Left ventricle myocardium inferior (tissue), 1 donor: ENCODE data around the gene SORCS3. TPM values are rescaled to one million over a fixed set of nuclear protein-coding genes. Genes with fewer than 3 reads are reported as not detected.

ENCODE experiments used
- DNase-seq: peaks from one replicate; pipeline ENCODE4 v3.0.0-alpha.2; 2020
- H3K27ac ChIP-seq: fragments of 200-600 bp; replicated peaks from 2 replicates; pipeline ENCODE4 v1.8.0; 2021
- H3K27me3 ChIP-seq: fragments of 200-600 bp; 2 replicates; pipeline ENCODE4 v1.8.0; 2021; ENCODE audit warnings: low read depth
- H3K36me3 ChIP-seq: fragments of 200-600 bp; 2 replicates; pipeline ENCODE4 v1.8.0; 2021
- H3K4me1 ChIP-seq: fragments of 200-600 bp; 2 replicates; pipeline ENCODE4 v1.8.0; 2021
- H3K4me3 ChIP-seq: fragments of 200-600 bp; 2 replicates; pipeline ENCODE4 v1.8.0; 2021; ENCODE audit warnings: mild to moderate bottlenecking, moderate library complexity
- H3K9me3 ChIP-seq: fragments of 200-600 bp; replicated peaks from 2 replicates; pipeline ENCODE4 v1.8.0; 2021
- intact Hi-C: fragments of 100-400 bp; cut with micrococcal nuclease; formaldehyde crosslinking; loops from one replicate; pipeline ENCODE4 v1.11.0; 2022
- total RNA-seq: library from RNA; stranded (reverse); fragmentation: NEBNext Ultra II Directional; extraction: Animal tissue kit (Norgen Biotek cat#: 25700); gene quantifications from one replicate; pipeline ENCODE4 v1.2.1, GENCODE V29; 2021
- TF ChIP-seq, protein P1 (sequence below): fragments of 200-600 bp; IDR thresholded peaks from 2 replicates; pipeline ENCODE4 v1.8.0; 2021; ENCODE audit warnings: antibody characterized with exemption, mild to moderate bottlenecking, borderline replicate concordance
- donor health status: DM: no; HTN: yes; CAD: no; lungs with severe emphysema.

Gene SORCS3
- total RNA-seq, 1 donor from 2014 or later = 0.03 TPM

DNA sequence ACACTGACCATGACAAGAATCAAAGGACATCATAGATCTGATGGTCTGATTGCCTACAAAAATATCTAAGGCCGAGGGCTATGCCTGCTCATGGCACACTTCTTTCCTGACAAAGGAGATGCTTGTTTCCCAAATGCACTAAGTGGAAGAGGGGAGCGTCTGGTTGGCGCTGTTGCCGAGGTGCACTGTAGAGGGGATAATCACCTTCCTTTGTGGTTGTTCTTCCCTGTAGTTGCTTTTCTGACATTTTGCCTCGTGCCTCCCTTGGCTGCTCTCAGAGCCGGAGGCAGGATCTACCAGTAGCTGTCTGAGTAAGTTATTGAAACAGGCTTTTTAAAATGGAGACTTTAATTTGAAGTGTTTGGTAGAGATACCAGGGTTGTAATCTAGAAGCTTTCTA, 352.0 kb downstream of the SORCS3 start:
- no peaks in the 10 kb centered on the region for H3K4me1 ChIP-seq
- intact Hi-C loops = no loop called here
- no peaks in the 10 kb centered on the region for H3K9me3 ChIP-seq
- no peak for DNase-seq
- no peak overlapping the region for H3K4me3 ChIP-seq
- H3K36me3 ChIP-seq = no peaks in the 10 kb centered on the region
- no peak overlapping the region for H3K27ac ChIP-seq
- TF ChIP-seq, protein P1, sequence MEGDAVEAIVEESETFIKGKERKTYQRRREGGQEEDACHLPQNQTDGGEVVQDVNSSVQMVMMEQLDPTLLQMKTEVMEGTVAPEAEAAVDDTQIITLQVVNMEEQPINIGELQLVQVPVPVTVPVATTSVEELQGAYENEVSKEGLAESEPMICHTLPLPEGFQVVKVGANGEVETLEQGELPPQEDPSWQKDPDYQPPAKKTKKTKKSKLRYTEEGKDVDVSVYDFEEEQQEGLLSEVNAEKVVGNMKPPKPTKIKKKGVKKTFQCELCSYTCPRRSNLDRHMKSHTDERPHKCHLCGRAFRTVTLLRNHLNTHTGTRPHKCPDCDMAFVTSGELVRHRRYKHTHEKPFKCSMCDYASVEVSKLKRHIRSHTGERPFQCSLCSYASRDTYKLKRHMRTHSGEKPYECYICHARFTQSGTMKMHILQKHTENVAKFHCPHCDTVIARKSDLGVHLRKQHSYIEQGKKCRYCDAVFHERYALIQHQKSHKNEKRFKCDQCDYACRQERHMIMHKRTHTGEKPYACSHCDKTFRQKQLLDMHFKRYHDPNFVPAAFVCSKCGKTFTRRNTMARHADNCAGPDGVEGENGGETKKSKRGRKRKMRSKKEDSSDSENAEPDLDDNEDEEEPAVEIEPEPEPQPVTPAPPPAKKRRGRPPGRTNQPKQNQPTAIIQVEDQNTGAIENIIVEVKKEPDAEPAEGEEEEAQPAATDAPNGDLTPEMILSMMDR = no peak
- H3K27me3 ChIP-seq = peaks cover 8% of the 10 kb centered on the region

GRCh38 chr10:105001269-105001668, 360.2 kb downstream of the SORCS3 start:
- H3K9me3 ChIP-seq = no peaks in the 10 kb centered on the region
- intact Hi-C loops = no loop called here
- peaks cover 11% of the 10 kb centered on the region for H3K27me3 ChIP-seq
- no peak overlapping the region for H3K27ac ChIP-seq
- H3K4me3 ChIP-seq = no peak overlapping the region
- no peaks in the 10 kb centered on the region for H3K4me1 ChIP-seq
- H3K36me3 ChIP-seq = no peaks in the 10 kb centered on the region
- DNase-seq = no peak
- TF ChIP-seq, protein P1 = no peak

GRCh38 chr10:105010411-105011121, 369.5 kb downstream of the SORCS3 start:
- peaks cover 5% of the 10 kb centered on the region for H3K9me3 ChIP-seq
- no peak overlapping the region for H3K27ac ChIP-seq
- no peak overlapping the region for H3K4me3 ChIP-seq
- TF ChIP-seq, protein P1 = no peak
- no peak for DNase-seq
- peaks cover 9% of the 10 kb centered on the region for H3K27me3 ChIP-seq
- H3K36me3 ChIP-seq = no peaks in the 10 kb centered on the region
- H3K4me1 ChIP-seq = no peaks in the 10 kb centered on the region
- intact Hi-C loops = no loop called here

GRCh38 chr10:105017116-105017515, 376.0 kb downstream of the SORCS3 start:
- Histone ChIP-seq H3K27me3 (peaks cover 3% of the 10 kb centered on the region), H3K4me3 (no peak overlapping the region), H3K27ac (no peak overlapping the region), H3K36me3 (no peaks in the 10 kb centered on the region), H3K4me1 (no peaks in the 10 kb centered on the region), H3K9me3 (peaks cover 5% of the 10 kb centered on the region)
- DNase-seq = no peak
- TF ChIP-seq, protein P1 = no peak
- intact Hi-C loops = no loop called here

GRCh38 chr10:105017691-105018090, 376.6 kb downstream of the SORCS3 start:
- no peaks in the 10 kb centered on the region for H3K4me1 ChIP-seq
- no peak overlapping the region for H3K27ac ChIP-seq
- intact Hi-C loops = no loop called here
- no peaks in the 10 kb centered on the region for H3K27me3 ChIP-seq
- TF ChIP-seq, protein P1 = no peak
- peaks cover 5% of the 10 kb centered on the region for H3K9me3 ChIP-seq
- no peak overlapping the region for H3K4me3 ChIP-seq
- no peaks in the 10 kb centered on the region for H3K36me3 ChIP-seq
- DNase-seq = no peak
